Subcutaneous adipose tissue (tissue), 4 donors: ENCODE results near the gene MTMR3. TPM values are rescaled to one million over a fixed set of nuclear protein-coding genes. Genes with fewer than 3 reads are reported as not detected.

Experiments used
- small RNA-seq: library from RNA; depleted of rRNA; stranded (forward); fragments of <200 nt; gene quantifications from one replicate; pipeline ENCODE3, GENCODE V24; 2016
- total RNA-seq, 4 donors: library from RNA; depleted of rRNA; stranded (reverse); fragments of >200 nt; gene quantifications; one replicate each; pipeline ENCODE4 v1.1.0, GENCODE V29; 2016
- TF ChIP-seq, protein P1 (sequence below): fragments of 450-650 bp; IDR thresholded peaks from one replicate; pipeline ENCODE4 v1.5.1; 2016; ENCODE audit warnings: low read depth, mild to moderate bottlenecking, control low read depth, antibody characterized with exemption, moderate library complexity

The MTMR3 gene
- total RNA-seq, 4 donors from 2014 or later, result 46.6 to 78.6 (median 61.7) TPM

DNA sequence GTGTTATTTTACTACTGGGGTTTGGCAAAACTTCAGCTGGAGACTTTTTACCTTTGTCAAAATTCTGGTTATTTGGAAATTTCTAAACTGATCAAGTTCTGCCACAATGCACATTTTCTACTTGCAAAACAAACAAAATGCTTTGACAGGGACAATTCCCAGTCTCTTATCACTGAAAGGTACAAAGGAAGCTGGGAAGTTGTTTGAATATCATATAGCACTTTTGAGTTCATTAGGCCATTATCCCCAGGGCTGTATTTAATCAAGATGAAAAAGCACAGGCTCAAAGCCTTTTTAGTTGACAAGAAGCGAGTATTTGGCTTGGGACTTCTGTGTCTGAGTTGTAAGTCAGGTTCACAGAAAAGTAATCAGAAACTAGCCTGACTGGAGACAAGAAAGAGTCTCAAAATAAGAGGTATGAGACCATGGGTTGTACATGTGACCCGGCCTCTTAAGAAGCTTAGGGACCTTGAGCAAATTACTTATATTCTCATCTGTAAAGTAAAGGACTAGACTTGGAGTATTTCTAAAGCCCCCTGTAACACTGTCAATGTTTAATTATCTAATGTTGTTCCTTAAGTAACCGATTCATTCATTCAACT lies 194.4 kb downstream of the MTMR3 start:
- TF ChIP-seq, protein P1, sequence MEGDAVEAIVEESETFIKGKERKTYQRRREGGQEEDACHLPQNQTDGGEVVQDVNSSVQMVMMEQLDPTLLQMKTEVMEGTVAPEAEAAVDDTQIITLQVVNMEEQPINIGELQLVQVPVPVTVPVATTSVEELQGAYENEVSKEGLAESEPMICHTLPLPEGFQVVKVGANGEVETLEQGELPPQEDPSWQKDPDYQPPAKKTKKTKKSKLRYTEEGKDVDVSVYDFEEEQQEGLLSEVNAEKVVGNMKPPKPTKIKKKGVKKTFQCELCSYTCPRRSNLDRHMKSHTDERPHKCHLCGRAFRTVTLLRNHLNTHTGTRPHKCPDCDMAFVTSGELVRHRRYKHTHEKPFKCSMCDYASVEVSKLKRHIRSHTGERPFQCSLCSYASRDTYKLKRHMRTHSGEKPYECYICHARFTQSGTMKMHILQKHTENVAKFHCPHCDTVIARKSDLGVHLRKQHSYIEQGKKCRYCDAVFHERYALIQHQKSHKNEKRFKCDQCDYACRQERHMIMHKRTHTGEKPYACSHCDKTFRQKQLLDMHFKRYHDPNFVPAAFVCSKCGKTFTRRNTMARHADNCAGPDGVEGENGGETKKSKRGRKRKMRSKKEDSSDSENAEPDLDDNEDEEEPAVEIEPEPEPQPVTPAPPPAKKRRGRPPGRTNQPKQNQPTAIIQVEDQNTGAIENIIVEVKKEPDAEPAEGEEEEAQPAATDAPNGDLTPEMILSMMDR, result no peak

DNA sequence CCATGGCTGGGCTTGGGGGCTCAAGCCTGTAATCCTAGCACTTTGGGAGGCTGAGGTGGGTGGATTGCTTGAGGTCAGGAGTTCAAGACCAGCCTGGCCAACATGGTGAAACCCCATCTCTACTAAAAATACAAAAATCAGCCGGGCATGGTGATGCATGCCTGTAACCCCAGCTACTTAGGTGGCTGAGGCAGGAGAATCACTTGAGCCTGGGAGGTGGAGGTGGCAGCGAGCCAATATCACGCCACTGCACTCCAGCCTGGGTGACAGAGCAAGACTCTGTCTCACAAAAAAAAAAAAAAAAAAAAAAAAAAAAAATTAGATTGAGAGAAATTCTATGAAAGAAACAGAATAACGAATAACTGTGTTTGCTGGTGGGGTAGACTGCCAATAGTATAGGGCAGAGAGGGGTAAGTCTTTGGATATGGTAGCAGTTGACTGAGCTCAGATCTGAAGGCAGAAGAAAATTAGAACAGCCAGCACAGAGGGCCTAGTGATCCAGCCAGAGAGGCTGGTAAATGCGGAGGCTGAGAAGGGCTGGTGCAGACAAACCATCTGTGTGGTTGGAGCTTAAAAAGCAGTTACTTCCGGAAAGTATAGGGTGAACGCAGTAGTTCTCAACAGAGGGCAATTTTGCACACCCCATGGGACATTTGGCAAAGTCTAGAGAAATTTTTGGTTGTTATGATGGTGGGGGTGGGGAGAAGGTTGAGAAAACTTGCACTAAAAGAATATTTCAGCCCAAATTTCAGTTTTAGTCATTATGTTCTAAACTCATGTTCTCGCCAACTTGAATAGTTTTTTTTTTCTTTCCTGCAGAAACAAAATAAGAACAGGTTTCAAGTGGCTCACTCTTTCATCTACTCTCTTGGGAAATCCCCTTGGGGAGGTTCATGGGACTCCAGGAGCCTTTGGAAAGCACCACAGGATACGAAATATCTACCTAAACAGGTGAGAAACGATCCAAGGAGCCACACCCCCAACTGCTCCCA lies 195.6 kb downstream of the MTMR3 start:
- TF ChIP-seq, protein P1, result no peak

DNA sequence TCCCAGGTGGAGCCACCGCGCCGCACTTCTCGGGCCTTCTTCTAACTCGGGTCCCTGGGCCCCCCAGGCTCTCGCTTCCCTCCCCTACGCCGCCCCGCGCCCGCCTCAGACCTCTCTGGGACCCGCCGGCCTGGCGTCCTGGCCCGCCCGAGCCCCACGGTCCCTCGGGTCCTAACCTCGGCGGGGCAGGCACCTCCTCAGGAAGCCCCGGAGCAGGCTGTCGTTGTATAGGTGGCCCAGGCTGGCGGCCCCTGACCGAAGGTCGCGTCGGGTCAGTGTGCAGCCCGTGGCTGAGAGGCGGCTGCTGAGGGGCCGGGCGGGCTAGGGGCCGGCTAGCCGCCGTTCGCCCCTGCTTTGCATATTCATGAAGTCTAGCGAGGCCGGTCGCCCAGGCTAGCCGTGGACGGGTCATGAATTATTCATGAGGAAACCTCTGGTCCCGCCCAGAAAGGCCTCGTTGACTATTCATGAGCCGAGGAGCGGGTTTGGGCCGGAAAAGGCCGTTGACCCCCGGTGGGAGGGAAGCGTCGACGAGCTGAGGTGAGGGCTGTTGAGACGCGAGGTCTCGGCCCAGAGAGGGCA lies 197.1 kb downstream of the MTMR3 start, which contains the start of gene HORMAD2:
TSS of gene HORMAD2 (plus strand) at position 513 of the 582 bp plus-strand sequence. CDS start 13,489 bp downstream, outside the sequence.
- TF ChIP-seq, protein P1, result no peak

Small RNAs within 50 kb of the gene (small RNA-seq; reads per million reads assigned to genes)
- gene MIR6818 (not detected), gene RNU6-331P (not detected)

Other genes with a start within 250 kb of the MTMR3 start
- not detected for gene CABP7, start 163.2 kb upstream of the MTMR3 start, total RNA-seq
- 10 to 100 TPM; 12.1 to 23.8 (median 17.0) TPM for gene ZMAT5, start 116.2 kb upstream of the MTMR3 start, total RNA-seq
- 10 to 100 TPM; 45.1 to 83.5 (median 66.0) TPM for gene UQCR10, start 115.8 kb upstream of the MTMR3 start, total RNA-seq
- 100 to 1,000 TPM in 1 of 4 donors, 10 to 100 TPM in 3; 37.7 to 113 (median 64.8) TPM for gene ASCC2, start 44.9 kb upstream of the MTMR3 start, total RNA-seq
- gene HORMAD2, start 197.3 kb downstream of the MTMR3 start, total RNA-seq, result not detected